Measurements from ENCODE around the gene PDE6C.

DNA sequence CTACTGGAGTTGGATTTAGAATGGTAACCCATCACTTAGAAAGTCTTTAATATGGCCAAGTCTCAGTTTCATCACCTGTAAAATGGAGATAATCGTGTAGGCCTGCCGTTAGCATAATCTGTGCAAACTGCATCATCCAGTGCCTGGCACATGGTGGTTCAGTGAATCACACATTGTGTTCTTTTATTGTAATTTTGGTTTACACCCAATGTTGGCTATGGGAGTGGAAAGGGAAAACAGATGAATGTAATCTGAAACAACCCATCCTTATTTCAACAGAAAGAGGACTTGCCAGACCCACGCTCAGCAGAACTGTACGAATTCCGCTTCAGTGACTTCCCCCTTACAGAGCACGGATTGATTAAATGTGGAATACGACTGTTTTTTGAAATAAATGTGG, 27.5 kb downstream of the PDE6C start:
- no peak for TF ChIP-seq EP300 (IDR thresholded peaks at IDR 0.05; ENCODE audit: borderline replicate concordance in 1 of 2, low read depth in 1 of 2, low read length in 1 of 2)
- no peak for TF ChIP-seq YY1 (IDR thresholded peaks at IDR 0.05; ENCODE audit: low read depth)
- TF ChIP-seq, protein P1, sequence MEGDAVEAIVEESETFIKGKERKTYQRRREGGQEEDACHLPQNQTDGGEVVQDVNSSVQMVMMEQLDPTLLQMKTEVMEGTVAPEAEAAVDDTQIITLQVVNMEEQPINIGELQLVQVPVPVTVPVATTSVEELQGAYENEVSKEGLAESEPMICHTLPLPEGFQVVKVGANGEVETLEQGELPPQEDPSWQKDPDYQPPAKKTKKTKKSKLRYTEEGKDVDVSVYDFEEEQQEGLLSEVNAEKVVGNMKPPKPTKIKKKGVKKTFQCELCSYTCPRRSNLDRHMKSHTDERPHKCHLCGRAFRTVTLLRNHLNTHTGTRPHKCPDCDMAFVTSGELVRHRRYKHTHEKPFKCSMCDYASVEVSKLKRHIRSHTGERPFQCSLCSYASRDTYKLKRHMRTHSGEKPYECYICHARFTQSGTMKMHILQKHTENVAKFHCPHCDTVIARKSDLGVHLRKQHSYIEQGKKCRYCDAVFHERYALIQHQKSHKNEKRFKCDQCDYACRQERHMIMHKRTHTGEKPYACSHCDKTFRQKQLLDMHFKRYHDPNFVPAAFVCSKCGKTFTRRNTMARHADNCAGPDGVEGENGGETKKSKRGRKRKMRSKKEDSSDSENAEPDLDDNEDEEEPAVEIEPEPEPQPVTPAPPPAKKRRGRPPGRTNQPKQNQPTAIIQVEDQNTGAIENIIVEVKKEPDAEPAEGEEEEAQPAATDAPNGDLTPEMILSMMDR (IDR thresholded peaks at IDR 0.05), result no peak
- TF ChIP-seq, protein P2, sequence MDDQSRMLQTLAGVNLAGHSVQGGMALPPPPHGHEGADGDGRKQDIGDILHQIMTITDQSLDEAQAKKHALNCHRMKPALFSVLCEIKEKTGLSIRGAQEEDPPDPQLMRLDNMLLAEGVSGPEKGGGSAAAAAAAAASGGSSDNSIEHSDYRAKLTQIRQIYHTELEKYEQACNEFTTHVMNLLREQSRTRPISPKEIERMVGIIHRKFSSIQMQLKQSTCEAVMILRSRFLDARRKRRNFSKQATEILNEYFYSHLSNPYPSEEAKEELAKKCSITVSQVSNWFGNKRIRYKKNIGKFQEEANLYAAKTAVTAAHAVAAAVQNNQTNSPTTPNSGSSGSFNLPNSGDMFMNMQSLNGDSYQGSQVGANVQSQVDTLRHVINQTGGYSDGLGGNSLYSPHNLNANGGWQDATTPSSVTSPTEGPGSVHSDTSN (IDR thresholded peaks at IDR 0.05), result no peak
- TF ChIP-seq SMC3 (IDR thresholded peaks at IDR 0.05; ENCODE audit: low read depth, low read length), result no peak
- TF ChIP-seq, protein P3, sequence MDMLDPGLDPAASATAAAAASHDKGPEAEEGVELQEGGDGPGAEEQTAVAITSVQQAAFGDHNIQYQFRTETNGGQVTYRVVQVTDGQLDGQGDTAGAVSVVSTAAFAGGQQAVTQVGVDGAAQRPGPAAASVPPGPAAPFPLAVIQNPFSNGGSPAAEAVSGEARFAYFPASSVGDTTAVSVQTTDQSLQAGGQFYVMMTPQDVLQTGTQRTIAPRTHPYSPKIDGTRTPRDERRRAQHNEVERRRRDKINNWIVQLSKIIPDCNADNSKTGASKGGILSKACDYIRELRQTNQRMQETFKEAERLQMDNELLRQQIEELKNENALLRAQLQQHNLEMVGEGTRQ (IDR thresholded peaks at IDR 0.05; ENCODE audit: borderline replicate concordance, low read depth, low read length), result no peak
- no peak for TF ChIP-seq ELF1 (IDR thresholded peaks at IDR 0.05)
- TF ChIP-seq, protein P4, sequence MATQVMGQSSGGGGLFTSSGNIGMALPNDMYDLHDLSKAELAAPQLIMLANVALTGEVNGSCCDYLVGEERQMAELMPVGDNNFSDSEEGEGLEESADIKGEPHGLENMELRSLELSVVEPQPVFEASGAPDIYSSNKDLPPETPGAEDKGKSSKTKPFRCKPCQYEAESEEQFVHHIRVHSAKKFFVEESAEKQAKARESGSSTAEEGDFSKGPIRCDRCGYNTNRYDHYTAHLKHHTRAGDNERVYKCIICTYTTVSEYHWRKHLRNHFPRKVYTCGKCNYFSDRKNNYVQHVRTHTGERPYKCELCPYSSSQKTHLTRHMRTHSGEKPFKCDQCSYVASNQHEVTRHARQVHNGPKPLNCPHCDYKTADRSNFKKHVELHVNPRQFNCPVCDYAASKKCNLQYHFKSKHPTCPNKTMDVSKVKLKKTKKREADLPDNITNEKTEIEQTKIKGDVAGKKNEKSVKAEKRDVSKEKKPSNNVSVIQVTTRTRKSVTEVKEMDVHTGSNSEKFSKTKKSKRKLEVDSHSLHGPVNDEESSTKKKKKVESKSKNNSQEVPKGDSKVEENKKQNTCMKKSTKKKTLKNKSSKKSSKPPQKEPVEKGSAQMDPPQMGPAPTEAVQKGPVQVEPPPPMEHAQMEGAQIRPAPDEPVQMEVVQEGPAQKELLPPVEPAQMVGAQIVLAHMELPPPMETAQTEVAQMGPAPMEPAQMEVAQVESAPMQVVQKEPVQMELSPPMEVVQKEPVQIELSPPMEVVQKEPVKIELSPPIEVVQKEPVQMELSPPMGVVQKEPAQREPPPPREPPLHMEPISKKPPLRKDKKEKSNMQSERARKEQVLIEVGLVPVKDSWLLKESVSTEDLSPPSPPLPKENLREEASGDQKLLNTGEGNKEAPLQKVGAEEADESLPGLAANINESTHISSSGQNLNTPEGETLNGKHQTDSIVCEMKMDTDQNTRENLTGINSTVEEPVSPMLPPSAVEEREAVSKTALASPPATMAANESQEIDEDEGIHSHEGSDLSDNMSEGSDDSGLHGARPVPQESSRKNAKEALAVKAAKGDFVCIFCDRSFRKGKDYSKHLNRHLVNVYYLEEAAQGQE (IDR thresholded peaks at IDR 0.05; ENCODE audit: low read depth, low read length), result no peak
- TF ChIP-seq FOXM1 (IDR thresholded peaks at IDR 0.05; ENCODE audit: low read depth), result no peak
- TF ChIP-seq, protein P5, sequence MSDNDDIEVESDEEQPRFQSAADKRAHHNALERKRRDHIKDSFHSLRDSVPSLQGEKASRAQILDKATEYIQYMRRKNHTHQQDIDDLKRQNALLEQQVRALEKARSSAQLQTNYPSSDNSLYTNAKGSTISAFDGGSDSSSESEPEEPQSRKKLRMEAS (IDR thresholded peaks at IDR 0.05; ENCODE audit: low read depth), result no peak
- no peak for TF ChIP-seq RFX5 (IDR thresholded peaks at IDR 0.05; ENCODE audit: low read length)
- TF ChIP-seq POLR2AphosphoS5 (IDR thresholded peaks at IDR 0.05; ENCODE audit: low read depth, low read length), result no peak
- TF ChIP-seq TEAD4 (IDR thresholded peaks at IDR 0.05; ENCODE audit: borderline replicate concordance, insufficient read depth), result no peak
- TF ChIP-seq, protein P6, sequence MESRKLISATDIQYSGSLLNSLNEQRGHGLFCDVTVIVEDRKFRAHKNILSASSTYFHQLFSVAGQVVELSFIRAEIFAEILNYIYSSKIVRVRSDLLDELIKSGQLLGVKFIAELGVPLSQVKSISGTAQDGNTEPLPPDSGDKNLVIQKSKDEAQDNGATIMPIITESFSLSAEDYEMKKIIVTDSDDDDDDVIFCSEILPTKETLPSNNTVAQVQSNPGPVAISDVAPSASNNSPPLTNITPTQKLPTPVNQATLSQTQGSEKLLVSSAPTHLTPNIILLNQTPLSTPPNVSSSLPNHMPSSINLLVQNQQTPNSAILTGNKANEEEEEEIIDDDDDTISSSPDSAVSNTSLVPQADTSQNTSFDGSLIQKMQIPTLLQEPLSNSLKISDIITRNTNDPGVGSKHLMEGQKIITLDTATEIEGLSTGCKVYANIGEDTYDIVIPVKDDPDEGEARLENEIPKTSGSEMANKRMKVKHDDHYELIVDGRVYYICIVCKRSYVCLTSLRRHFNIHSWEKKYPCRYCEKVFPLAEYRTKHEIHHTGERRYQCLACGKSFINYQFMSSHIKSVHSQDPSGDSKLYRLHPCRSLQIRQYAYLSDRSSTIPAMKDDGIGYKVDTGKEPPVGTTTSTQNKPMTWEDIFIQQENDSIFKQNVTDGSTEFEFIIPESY (IDR thresholded peaks at IDR 0.05; ENCODE audit: borderline replicate concordance, low read depth), result no peak

All from SK-N-SH (cell line).